Neural progenitor cell (in vitro differentiated cells): Measurements from ENCODE around the gene GTPBP3.

Experiments used
- EZH2 ChIP-seq: fragments of 200-600 bp; sonication (generic); IDR thresholded peaks from 2 replicates; pipeline ENCODE4 v1.6.1; 2017; ENCODE audit warnings: antibody characterized with exemption, mild to moderate bottlenecking, moderate library complexity
- TF ChIP-seq, protein P1 (sequence below): fragments of 200-600 bp; sonication (generic); IDR thresholded peaks from 2 replicates; pipeline ENCODE4 v1.5.1; 2017; ENCODE audit warnings: antibody characterized with exemption, mild to moderate bottlenecking

DNA sequence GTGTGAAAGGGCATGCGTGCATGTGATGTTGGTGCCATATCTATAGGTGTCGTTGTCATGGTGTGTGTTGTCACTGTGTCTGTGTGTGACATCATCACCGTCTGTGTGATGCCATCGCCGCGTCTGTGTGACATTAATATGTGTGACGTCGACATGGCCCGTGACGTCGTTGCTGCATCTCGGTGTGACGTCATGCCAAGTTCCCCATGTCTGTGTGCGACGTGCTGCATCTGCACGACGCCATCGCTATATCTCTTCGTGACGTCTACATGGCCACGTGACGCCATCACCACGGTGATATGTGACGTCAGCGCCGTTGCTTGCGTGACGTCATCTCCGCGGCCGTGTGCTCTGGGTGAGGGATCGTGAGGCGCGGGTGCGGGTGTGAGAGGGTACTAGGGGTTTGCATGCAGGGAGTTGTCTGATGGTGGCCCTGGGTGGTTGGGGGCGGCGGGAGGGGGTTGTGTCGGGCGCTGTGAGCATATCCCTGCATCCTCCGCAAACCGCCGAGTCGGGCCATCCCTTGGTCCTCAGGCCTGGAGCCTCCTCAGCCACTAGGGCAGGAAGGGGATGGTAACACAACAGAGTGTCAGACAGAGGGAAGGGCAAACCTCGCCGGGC lies 14.6 kb downstream of the GTPBP3 start:
- TF ChIP-seq, protein P1, sequence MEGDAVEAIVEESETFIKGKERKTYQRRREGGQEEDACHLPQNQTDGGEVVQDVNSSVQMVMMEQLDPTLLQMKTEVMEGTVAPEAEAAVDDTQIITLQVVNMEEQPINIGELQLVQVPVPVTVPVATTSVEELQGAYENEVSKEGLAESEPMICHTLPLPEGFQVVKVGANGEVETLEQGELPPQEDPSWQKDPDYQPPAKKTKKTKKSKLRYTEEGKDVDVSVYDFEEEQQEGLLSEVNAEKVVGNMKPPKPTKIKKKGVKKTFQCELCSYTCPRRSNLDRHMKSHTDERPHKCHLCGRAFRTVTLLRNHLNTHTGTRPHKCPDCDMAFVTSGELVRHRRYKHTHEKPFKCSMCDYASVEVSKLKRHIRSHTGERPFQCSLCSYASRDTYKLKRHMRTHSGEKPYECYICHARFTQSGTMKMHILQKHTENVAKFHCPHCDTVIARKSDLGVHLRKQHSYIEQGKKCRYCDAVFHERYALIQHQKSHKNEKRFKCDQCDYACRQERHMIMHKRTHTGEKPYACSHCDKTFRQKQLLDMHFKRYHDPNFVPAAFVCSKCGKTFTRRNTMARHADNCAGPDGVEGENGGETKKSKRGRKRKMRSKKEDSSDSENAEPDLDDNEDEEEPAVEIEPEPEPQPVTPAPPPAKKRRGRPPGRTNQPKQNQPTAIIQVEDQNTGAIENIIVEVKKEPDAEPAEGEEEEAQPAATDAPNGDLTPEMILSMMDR, result no peak
- TF ChIP-seq EZH2, result no peak
